Measurements from ENCODE around the gene TMEM141. TPM values are rescaled to one million over a fixed set of nuclear protein-coding genes. Genes with fewer than 3 reads are reported as not detected.

The TMEM141 gene
- total RNA-seq (81.0 TPM), polyA plus RNA-seq (81.0 TPM)
- long read RNA-seq, donor 1, partial matches to known transcripts, result 0 of 4 reads
- long read RNA-seq, donor 1, other reads (novel, unspliced or antisense), result 0 of 4 reads
- long read RNA-seq, donor 2, result 0 reads
- long read RNA-seq, donor 3, transcript TMEM141-202 (5 exons, 839 nt), result minor isoform, 6 of 76 reads
- long read RNA-seq, donor 3, transcript TMEM141-201 (5 exons, 768 nt), result major isoform, 61 of 76 reads
- long read RNA-seq, donor 3, transcript TMEM141-204 (4 exons, 683 nt), result minor isoform, 9 of 76 reads
- long read RNA-seq, donor 3, partial matches to known transcripts, result 0 of 76 reads
- long read RNA-seq, donor 3, other reads (novel, unspliced or antisense), result 0 of 76 reads
- long read RNA-seq, donor 4, transcript TMEM141-201 (5 exons, 768 nt), result major isoform, 17 of 20 reads
- long read RNA-seq, donor 4, partial matches to known transcripts, result 0 of 20 reads
- long read RNA-seq, donor 4, other reads (novel, unspliced or antisense), result 0 of 20 reads
- long read RNA-seq, donor 5, transcript TMEM141-201 (5 exons, 768 nt), result major isoform, 56 of 71 reads
- long read RNA-seq, donor 5, transcript TMEM141-202 (5 exons, 839 nt), result minor isoform, 10 of 71 reads
- long read RNA-seq, donor 5, transcript TMEM141-204 (4 exons, 683 nt), result minor isoform, 5 of 71 reads
- long read RNA-seq, donor 5, partial matches to known transcripts, result 0 of 71 reads
- long read RNA-seq, donor 5, other reads (novel, unspliced or antisense), result 0 of 71 reads
- long read RNA-seq, donor 6, transcript TMEM141-202 (5 exons, 839 nt), result minor isoform, 6 of 32 reads
- long read RNA-seq, donor 6, transcript TMEM141-201 (5 exons, 768 nt), result major isoform, 24 of 32 reads
- long read RNA-seq, donor 6, partial matches to known transcripts, result 0 of 32 reads
- long read RNA-seq, donor 6, other reads (novel, unspliced or antisense), result 0 of 32 reads
- long read RNA-seq, donor 7, transcript TMEM141-201 (5 exons, 768 nt), result major isoform, 16 of 20 reads
- long read RNA-seq, donor 7, partial matches to known transcripts, result 0 of 20 reads
- long read RNA-seq, donor 7, other reads (novel, unspliced or antisense), result 0 of 20 reads
- long read RNA-seq, donor 8, partial matches to known transcripts, result 0 of 6 reads
- long read RNA-seq, donor 8, other reads (novel, unspliced or antisense), result 0 of 6 reads
- long read RNA-seq, donor 9, transcript TMEM141-201 (5 exons, 768 nt), result major isoform, 22 of 25 reads
- long read RNA-seq, donor 9, partial matches to known transcripts, result 0 of 25 reads
- long read RNA-seq, donor 9, other reads (novel, unspliced or antisense), result 0 of 25 reads
- long read RNA-seq, donor 10, transcript TMEM141-201 (5 exons, 768 nt), result major isoform, 21 of 25 reads
- long read RNA-seq, donor 10, partial matches to known transcripts, result 0 of 25 reads
- long read RNA-seq, donor 10, other reads (novel, unspliced or antisense), result 0 of 25 reads

GRCh38 chr9:136790640-136791515, at the start of gene TMEM141:
Gene TMEM141 (plus strand): TSS chr9:136791344. CDS start chr9:136791371, 27 bp downstream.
- H3K27ac ChIP-seq (ENCODE audit: low read depth in 1 of 2, low read length in 1 of 2), result peak within 1 kb of the TSS; percentile 92 to 97
- H3K36me3 ChIP-seq (ENCODE audit: control insufficient read depth in 2 of 2, insufficient read depth in 2 of 2, low read length in 1 of 2), result peaks cover 12 to 18% of the 10 kb centered on the region in 2 donors
- H3K27me3 ChIP-seq (ENCODE audit: control insufficient read depth in 2 of 2, insufficient read depth in 1 of 2, low read length in 1 of 2), result peaks cover 2 to 7% of the 10 kb centered on the region in 2 donors
- H3K4me1 ChIP-seq (ENCODE audit: control insufficient read depth in 2 of 2, insufficient read depth in 2 of 2, low read length in 2 of 2), result peaks cover 21 to 52% of the 10 kb centered on the region in 2 donors
- WGBS, result 1% methylated on average over 70 of the region's 70 CpGs
- H3K4me3 ChIP-seq (ENCODE audit: low read length in 2 of 2), result peak within 1 kb of the TSS; percentile 73 to 79
- H3K9me3 ChIP-seq (ENCODE audit: control insufficient read depth in 2 of 2, insufficient read depth in 1 of 2, low read length in 1 of 2), result no peaks in the 10 kb centered on the region
- peak; percentile 89 to 99 (median 98) for DNase-seq (ENCODE audit: low read depth in 6 of 9, low spot score in 9 of 9)

DNA sequence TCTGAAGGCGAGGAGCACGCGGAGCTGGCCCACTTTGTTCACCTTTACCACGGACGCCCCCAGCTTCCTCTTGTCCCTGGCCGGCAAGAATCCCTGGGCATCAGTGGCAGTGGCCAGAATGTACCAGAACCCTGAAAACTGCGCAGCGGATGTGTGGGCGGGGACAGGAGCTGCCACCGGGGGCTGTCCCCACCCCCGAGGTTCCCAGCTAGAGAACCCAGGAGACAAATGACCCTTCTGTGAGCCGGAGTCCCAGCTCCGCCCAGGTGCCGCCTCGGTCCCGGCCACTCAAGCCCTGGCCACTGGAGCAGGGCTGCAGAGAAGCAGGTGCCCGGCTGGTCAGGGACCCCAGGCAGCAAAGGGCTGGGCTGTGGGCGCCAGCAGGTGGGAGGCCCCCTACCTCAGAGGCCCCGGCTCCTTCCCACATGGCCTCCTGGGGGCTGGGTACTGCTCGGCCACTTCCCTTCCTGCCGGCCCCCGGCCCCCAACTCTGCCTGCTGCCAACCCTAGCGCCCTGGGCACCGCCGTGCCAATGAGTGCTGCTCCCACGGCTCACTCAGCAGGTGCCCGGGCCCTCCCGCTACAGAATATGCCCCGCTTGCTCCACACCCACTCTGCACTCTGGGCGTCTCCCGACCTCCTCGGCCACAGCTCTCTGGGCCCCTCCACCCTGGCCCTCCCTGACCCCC, 49.1 kb upstream of the TMEM141 start:
- Histone ChIP-seq H3K4me3 (ENCODE audit: low read length in 2 of 2) (peak overlapping the region in 1 of 2 donors; percentile 16), H3K36me3 (ENCODE audit: control insufficient read depth in 2 of 2, insufficient read depth in 2 of 2, low read length in 1 of 2) (no peaks in the 10 kb centered on the region), H3K27me3 (ENCODE audit: control insufficient read depth in 2 of 2, insufficient read depth in 1 of 2, low read length in 1 of 2) (peaks cover 3 to 33% of the 10 kb centered on the region in 2 donors), H3K27ac (ENCODE audit: low read depth in 1 of 2, low read length in 1 of 2) (no peak overlapping the region), H3K4me1 (ENCODE audit: control insufficient read depth in 2 of 2, insufficient read depth in 2 of 2, low read length in 2 of 2) (peaks cover 8 to 27% of the 10 kb centered on the region in 2 donors), H3K9me3 (ENCODE audit: control insufficient read depth in 2 of 2, insufficient read depth in 1 of 2, low read length in 1 of 2) (peaks cover 0 to 6% of the 10 kb centered on the region in 2 donors)
- peak in 1 of 9 donors; percentile 43 for DNase-seq (ENCODE audit: low read depth in 6 of 9, low spot score in 9 of 9)
- 11% methylated on average over 32 of the region's 32 CpGs for WGBS

DNA sequence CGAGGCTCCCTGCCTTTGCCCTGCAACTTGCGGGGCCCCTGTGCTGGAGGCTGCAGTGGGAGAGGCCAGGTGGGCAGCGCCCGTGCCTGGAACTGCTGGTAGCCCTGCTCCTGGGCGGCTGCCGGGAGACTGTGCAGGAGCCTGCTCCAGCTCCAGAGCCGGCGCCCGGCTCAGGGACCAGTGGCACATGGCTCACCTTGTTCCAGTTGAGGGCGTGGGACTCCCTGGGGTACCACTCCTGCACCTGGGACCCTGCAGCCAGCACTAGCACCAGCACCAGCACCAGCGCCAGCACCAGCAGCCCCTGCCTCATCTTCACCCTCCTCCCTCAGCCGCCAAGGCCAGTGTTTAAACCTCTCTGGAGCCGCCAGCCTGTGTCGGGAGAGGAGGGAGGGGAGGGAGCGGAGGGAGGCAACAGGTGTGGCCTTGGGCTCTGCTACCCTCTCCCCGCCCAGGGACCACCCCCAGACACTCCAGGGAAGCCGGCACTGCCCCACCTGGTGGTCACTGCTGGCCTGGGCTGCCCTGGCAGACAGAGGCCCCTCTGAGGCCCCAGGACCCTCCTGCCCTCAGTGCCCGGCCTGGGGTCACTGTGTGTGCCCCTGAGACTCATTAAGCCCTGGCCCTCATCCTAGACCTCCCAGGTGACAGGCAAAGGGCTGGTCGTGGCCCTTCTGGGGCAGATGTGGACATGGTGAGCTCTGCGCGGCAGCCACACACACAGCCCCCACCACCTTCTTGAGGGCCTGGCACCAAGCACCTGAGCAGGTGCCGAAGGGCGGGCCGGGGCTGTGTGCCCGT, 48.4 kb upstream of the TMEM141 start, which contains the start of gene LCN10:
Gene LCN10, minus strand, starts transcription at position 350 of the 801 bp plus-strand sequence. Its CDS starts 37 bp downstream, at position 313.
- Histone ChIP-seq H3K4me1 (ENCODE audit: control insufficient read depth in 2 of 2, insufficient read depth in 2 of 2, low read length in 2 of 2) (peaks cover 8 to 27% of the 10 kb centered on the region in 2 donors), H3K4me3 (ENCODE audit: low read length in 2 of 2) (no peak within 1 kb of the TSS), H3K27me3 (ENCODE audit: control insufficient read depth in 2 of 2, insufficient read depth in 1 of 2, low read length in 1 of 2) (peaks cover 3 to 33% of the 10 kb centered on the region in 2 donors), H3K36me3 (ENCODE audit: control insufficient read depth in 2 of 2, insufficient read depth in 2 of 2, low read length in 1 of 2) (no peaks in the 10 kb centered on the region), H3K9me3 (ENCODE audit: control insufficient read depth in 2 of 2, insufficient read depth in 1 of 2, low read length in 1 of 2) (peaks cover 0 to 6% of the 10 kb centered on the region in 2 donors), H3K27ac (ENCODE audit: low read depth in 1 of 2, low read length in 1 of 2) (no peak within 1 kb of the TSS)
- DNase-seq (ENCODE audit: low read depth in 6 of 9, low spot score in 9 of 9), result no peak
- 62% methylated on average over 25 of the region's 25 CpGs for WGBS

DNA sequence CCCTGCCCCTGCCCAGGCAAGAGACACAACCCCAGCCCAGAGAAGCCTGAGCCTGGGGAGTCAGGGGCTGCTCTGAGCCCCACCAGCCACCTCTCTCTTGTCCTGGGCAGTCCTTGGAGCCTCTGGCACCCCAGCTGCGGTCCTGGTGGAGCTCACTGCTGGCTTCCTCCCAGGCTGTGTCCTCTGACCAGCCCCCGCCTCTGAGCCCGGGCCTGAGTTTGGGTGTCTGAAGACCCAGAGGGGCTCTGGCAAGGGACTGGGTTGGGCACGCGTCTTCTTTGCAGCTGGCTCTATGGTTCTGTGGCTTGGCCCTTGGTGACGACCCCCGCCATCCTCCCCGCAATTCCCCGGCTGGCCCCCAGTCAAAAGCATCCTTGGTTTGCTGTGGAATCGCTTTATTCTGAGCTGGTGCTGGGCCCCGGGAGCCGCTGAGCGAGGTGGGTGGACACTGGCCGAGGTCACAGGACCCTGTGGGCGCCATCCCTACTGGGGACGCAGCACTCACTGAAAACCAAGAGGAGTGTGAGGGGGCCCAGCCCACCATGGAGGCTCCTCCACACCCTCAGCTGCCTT, 47.4 kb upstream of the TMEM141 start:
- Histone ChIP-seq H3K9me3 (ENCODE audit: control insufficient read depth in 2 of 2, insufficient read depth in 1 of 2, low read length in 1 of 2) (peaks cover 0 to 6% of the 10 kb centered on the region in 2 donors), H3K4me1 (ENCODE audit: control insufficient read depth in 2 of 2, insufficient read depth in 2 of 2, low read length in 2 of 2) (peaks cover 8 to 27% of the 10 kb centered on the region in 2 donors), H3K4me3 (ENCODE audit: low read length in 2 of 2) (no peak overlapping the region), H3K27ac (ENCODE audit: low read depth in 1 of 2, low read length in 1 of 2) (no peak overlapping the region), H3K36me3 (ENCODE audit: control insufficient read depth in 2 of 2, insufficient read depth in 2 of 2, low read length in 1 of 2) (no peaks in the 10 kb centered on the region), H3K27me3 (ENCODE audit: control insufficient read depth in 2 of 2, insufficient read depth in 1 of 2, low read length in 1 of 2) (peaks cover 3 to 33% of the 10 kb centered on the region in 2 donors)
- no peak for DNase-seq (ENCODE audit: low read depth in 6 of 9, low spot score in 9 of 9)
- WGBS, result 92% methylated on average over 16 of the region's 16 CpGs

GRCh38 chr9:136744773-136745172, 46.4 kb upstream of the TMEM141 start:
- peaks cover 8 to 32% of the 10 kb centered on the region in 2 donors for H3K4me1 ChIP-seq (ENCODE audit: control insufficient read depth in 2 of 2, insufficient read depth in 2 of 2, low read length in 2 of 2)
- H3K4me3 ChIP-seq (ENCODE audit: low read length in 2 of 2), result no peak overlapping the region
- no peaks in the 10 kb centered on the region for H3K36me3 ChIP-seq (ENCODE audit: control insufficient read depth in 2 of 2, insufficient read depth in 2 of 2, low read length in 1 of 2)
- no peak for DNase-seq (ENCODE audit: low read depth in 6 of 9, low spot score in 9 of 9)
- peaks cover 3 to 31% of the 10 kb centered on the region in 2 donors for H3K27me3 ChIP-seq (ENCODE audit: control insufficient read depth in 2 of 2, insufficient read depth in 1 of 2, low read length in 1 of 2)
- peaks cover 0 to 6% of the 10 kb centered on the region in 2 donors for H3K9me3 ChIP-seq (ENCODE audit: control insufficient read depth in 2 of 2, insufficient read depth in 1 of 2, low read length in 1 of 2)
- H3K27ac ChIP-seq (ENCODE audit: low read depth in 1 of 2, low read length in 1 of 2), result no peak overlapping the region
- WGBS, result 88% methylated on average over 18 of the region's 18 CpGs

- Histone ChIP-seq H3K4me3 (ENCODE audit: low read length in 2 of 2) (no peak overlapping the region), H3K36me3 (ENCODE audit: control insufficient read depth in 2 of 2, insufficient read depth in 2 of 2, low read length in 1 of 2) (no peaks in the 10 kb centered on the region), H3K4me1 (ENCODE audit: control insufficient read depth in 2 of 2, insufficient read depth in 2 of 2, low read length in 2 of 2) (peaks cover 8 to 31% of the 10 kb centered on the region in 2 donors), H3K9me3 (ENCODE audit: control insufficient read depth in 2 of 2, insufficient read depth in 1 of 2, low read length in 1 of 2) (peaks cover 0 to 6% of the 10 kb centered on the region in 2 donors), H3K27ac (ENCODE audit: low read depth in 1 of 2, low read length in 1 of 2) (no peak overlapping the region), H3K27me3 (ENCODE audit: control insufficient read depth in 2 of 2, insufficient read depth in 1 of 2, low read length in 1 of 2) (peaks cover 3 to 31% of the 10 kb centered on the region in 2 donors)
- no peak for DNase-seq (ENCODE audit: low read depth in 6 of 9, low spot score in 9 of 9)
- WGBS, result 96% methylated on average over 23 of the region's 23 CpGs
Measured at GRCh38 chr9:136745389-136746154, 45.6 kb upstream of the TMEM141 start.

All from thymus (tissue), 14 donors.